Measurements from ENCODE around the gene AKAP17A. TPM values are rescaled to one million over a fixed set of nuclear protein-coding genes. Genes with fewer than 3 reads are reported as not detected.

The AKAP17A gene, protein sequence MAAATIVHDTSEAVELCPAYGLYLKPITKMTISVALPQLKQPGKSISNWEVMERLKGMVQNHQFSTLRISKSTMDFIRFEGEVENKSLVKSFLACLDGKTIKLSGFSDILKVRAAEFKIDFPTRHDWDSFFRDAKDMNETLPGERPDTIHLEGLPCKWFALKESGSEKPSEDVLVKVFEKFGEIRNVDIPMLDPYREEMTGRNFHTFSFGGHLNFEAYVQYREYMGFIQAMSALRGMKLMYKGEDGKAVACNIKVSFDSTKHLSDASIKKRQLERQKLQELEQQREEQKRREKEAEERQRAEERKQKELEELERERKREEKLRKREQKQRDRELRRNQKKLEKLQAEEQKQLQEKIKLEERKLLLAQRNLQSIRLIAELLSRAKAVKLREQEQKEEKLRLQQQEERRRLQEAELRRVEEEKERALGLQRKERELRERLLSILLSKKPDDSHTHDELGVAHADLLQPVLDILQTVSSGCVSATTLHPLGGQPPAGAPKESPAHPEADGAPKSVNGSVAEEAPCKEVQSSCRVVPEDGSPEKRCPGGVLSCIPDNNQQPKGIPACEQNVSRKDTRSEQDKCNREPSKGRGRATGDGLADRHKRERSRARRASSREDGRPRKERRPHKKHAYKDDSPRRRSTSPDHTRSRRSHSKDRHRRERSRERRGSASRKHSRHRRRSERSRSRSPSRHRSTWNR
- total RNA-seq (2014; rRNA removed; shearing (Covaris generic)), result 36.5 and 39.6 TPM in 2 replicates

DNA sequence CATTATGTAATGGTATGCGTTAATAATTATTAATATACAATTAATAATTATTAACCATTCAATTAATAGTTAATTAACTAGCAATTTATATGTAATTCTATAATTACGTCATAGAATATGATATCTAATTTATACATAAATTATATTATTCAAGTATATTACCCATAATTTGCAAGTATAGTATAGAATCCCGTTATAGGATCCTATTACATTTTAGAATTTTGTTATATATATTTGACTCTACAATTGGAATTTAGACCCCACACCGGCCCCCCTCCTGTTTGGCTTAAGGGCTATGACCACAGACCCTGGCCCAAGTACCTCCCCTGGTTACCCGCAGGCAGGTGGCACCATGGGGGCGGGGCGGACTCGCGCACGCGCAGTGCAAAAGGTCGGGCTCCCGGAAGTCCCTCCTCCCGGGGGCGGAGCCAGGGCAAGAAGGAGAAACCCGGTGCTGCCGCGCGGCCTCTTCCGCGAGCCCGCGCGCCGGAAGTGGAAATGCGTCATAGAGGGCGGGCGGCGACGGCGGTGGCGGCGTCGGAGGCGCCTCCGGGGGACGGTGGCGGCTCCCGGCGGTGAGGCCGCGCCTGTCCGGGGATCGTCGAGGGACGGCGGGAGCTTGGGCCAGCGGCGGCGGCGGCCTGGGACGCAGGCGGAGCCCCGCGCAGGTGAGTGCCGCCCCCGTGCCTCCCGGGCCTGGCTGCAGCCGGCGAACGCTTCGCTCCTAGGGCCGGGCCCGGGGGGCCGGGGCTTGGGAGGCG lies at the start of gene AKAP17A:
TSS of gene AKAP17A (plus strand) at position 503 of the 761 bp plus-strand sequence. CDS start 1,859 bp downstream, outside the sequence.

DNA sequence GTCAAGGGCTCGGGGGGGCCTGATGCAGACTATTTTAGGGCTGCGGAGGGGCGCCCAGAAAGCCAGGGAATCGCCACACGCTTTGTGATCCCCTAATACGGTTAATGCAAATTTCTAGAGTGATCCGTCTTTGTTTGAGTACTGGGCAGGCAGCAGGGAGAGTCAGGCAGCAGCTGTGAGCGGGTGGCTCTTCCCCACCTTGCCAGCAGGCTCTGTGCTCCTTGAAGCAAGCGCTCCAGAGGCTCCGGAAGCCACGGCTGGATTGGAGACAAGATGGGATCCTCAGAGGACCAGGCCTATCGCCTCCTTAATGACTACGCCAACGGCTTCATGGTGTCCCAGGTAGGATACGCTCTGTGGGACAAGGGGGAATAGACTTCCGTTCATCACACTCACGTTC lies 23.5 kb downstream of the AKAP17A start, which contains the start of gene ASMT:
TSS of gene ASMT (plus strand) at position 133 of the 400 bp plus-strand sequence. CDS start at position 274, 141 bp downstream.

Other genes starting within 250 kb of the AKAP17A start
- 188 and 216 TPM in 2 replicates for gene SLC25A6, start 199.5 kb upstream of the AKAP17A start, total RNA-seq (2014; rRNA removed; shearing (Covaris generic))
- 6.7 and 7.7 TPM in 2 replicates for gene ASMTL, start 138.7 kb upstream of the AKAP17A start, total RNA-seq (2014; rRNA removed; shearing (Covaris generic))
- gene P2RY8, start 54.4 kb upstream of the AKAP17A start, total RNA-seq (2014; rRNA removed; shearing (Covaris generic)), result not detected in 2 replicates
- gene ASMT, start 23.5 kb downstream of the AKAP17A start, total RNA-seq (2014; rRNA removed; shearing (Covaris generic)), result not detected in 2 replicates